ENCODE results near the gene BCAS3. TPM values are rescaled to one million over a fixed set of nuclear protein-coding genes. Genes with fewer than 3 reads are reported as not detected.

Gene BCAS3
- polyA plus RNA-seq, 1 experiment = 17.5 TPM

DNA sequence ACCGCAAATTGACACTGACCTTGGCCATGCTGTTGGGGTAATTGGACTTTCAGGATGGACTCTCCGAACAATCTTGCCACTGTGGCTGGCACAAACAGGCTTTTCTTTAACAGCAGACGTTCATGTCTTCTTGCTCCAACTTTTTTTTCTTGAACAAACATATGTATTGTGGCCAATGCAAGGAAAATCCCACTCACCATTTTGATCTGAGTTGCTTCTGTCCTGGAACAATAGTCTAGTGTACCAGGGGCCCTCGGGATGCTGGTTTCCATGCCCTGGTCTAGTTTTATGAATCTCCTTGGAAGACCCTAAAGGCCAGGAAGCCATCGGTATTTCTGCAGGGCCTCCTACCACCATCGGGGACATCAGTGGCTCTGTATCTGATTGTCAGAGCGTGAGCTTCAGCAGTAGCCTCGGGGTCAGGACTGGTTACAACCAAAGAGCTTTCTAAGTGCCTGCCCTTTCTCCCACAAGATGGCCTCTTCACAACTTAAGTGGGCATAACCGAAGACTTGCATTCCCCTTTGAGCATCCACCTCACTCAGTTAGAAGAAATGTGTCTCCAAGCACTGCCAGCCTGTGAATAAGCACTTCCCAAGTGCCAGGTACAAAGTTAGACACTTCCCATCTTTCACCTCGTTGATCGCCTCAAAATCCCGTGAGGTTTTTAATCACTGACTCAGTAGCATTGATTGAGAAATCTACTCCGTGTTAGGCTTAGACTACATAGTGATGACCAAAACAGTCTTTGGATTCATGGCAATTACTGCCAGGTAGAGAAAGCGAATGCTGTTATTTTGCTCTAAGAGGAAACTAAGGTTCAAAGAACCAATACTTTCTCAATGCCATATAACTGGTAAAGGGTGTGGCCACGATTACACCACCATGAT is 635.0 kb downstream of the BCAS3 start:
- no peaks in the 10 kb centered on the region for H3K9me3 ChIP-seq (ENCODE audit: control insufficient read depth, insufficient read depth, low read length)
- DNase-seq (ENCODE audit: low read depth, low spot score) = no peak
- TF ChIP-seq, protein P1, sequence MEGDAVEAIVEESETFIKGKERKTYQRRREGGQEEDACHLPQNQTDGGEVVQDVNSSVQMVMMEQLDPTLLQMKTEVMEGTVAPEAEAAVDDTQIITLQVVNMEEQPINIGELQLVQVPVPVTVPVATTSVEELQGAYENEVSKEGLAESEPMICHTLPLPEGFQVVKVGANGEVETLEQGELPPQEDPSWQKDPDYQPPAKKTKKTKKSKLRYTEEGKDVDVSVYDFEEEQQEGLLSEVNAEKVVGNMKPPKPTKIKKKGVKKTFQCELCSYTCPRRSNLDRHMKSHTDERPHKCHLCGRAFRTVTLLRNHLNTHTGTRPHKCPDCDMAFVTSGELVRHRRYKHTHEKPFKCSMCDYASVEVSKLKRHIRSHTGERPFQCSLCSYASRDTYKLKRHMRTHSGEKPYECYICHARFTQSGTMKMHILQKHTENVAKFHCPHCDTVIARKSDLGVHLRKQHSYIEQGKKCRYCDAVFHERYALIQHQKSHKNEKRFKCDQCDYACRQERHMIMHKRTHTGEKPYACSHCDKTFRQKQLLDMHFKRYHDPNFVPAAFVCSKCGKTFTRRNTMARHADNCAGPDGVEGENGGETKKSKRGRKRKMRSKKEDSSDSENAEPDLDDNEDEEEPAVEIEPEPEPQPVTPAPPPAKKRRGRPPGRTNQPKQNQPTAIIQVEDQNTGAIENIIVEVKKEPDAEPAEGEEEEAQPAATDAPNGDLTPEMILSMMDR (IDR thresholded peaks at IDR 0.05; ENCODE audit: low read depth, low read length) = no peak
- no peaks in the 10 kb centered on the region for H3K27me3 ChIP-seq (ENCODE audit: control insufficient read depth, insufficient read depth, low read length)
- H3K27ac ChIP-seq (ENCODE audit: low read depth, low read length) = peak overlapping the region; percentile 25
- CTCF ChIA-PET = no interaction called here
- POLR2A ChIA-PET = no interaction called here
- no peak overlapping the region for H3K4me3 ChIP-seq (ENCODE audit: low read depth, low read length)

GRCh38 chr17:61313461-61314326 is 636.0 kb downstream of the BCAS3 start:
- CTCF ChIA-PET = interaction anchor here (0.6 to 1.7 kb wide), 4 partner anchors 21 to 106 kb away, joined by 3 to 11 read pairs (median 4); no protein-coding TSS in a partner anchor

GRCh38 chr17:61314368-61315078 is 636.9 kb downstream of the BCAS3 start:
- CTCF ChIA-PET = interaction anchor here (0.6 to 1.7 kb wide), 6 partner anchors 8 to 634 kb away, joined by 3 to 11 read pairs (median 3); no protein-coding TSS in a partner anchor
- Histone ChIP-seq H3K9me3 (ENCODE audit: control insufficient read depth, insufficient read depth, low read length) (no peaks in the 10 kb centered on the region), H3K4me3 (ENCODE audit: low read depth, low read length) (no peak overlapping the region), H3K27me3 (ENCODE audit: control insufficient read depth, insufficient read depth, low read length) (no peaks in the 10 kb centered on the region), H3K27ac (ENCODE audit: low read depth, low read length) (peak overlapping the region; percentile 59)
- POLR2A ChIA-PET = no interaction called here
- no peak for DNase-seq (ENCODE audit: low read depth, low spot score)
- TF ChIP-seq, protein P1 (IDR thresholded peaks at IDR 0.05; ENCODE audit: low read depth, low read length) = peak; percentile 50

More at GRCh38 chr17:61313461-61314326, 636.0 kb downstream of the BCAS3 start:
- TF ChIP-seq, protein P1 (IDR thresholded peaks at IDR 0.05; ENCODE audit: low read depth, low read length) = no peak
- Histone ChIP-seq H3K27me3 (ENCODE audit: control insufficient read depth, insufficient read depth, low read length) (no peaks in the 10 kb centered on the region), H3K9me3 (ENCODE audit: control insufficient read depth, insufficient read depth, low read length) (no peaks in the 10 kb centered on the region), H3K27ac (ENCODE audit: low read depth, low read length) (peak overlapping the region; percentile 59), H3K4me3 (ENCODE audit: low read depth, low read length) (no peak overlapping the region)
- POLR2A ChIA-PET = no interaction called here
- DNase-seq (ENCODE audit: low read depth, low spot score) = no peak

GRCh38 chr17:61316633-61317032 is 639.0 kb downstream of the BCAS3 start:
- DNase-seq (ENCODE audit: low read depth, low spot score) = no peak
- TF ChIP-seq, protein P1 (IDR thresholded peaks at IDR 0.05; ENCODE audit: low read depth, low read length) = no peak
- H3K27ac ChIP-seq (ENCODE audit: low read depth, low read length) = no peak overlapping the region
- no peaks in the 10 kb centered on the region for H3K27me3 ChIP-seq (ENCODE audit: control insufficient read depth, insufficient read depth, low read length)
- no peak overlapping the region for H3K4me3 ChIP-seq (ENCODE audit: low read depth, low read length)
- POLR2A ChIA-PET = no interaction called here
- CTCF ChIA-PET = no interaction called here
- H3K9me3 ChIP-seq (ENCODE audit: control insufficient read depth, insufficient read depth, low read length) = no peaks in the 10 kb centered on the region
